ENCODE measurements around the gene LIAS. TPM values are rescaled to one million over a fixed set of nuclear protein-coding genes. Genes with fewer than 3 reads are reported as not detected.

LIAS gene
- polyA plus RNA-seq, 1 donor from 2014 or later: 24.6 TPM

- Histone ChIP-seq H3K4me2 (ENCODE audit: low read length) (no peak overlapping the region), H3K9ac (ENCODE audit: low read length) (no peak overlapping the region), H3K4me3 (ENCODE audit: low read length) (no peak overlapping the region), H3K79me2 (replicated peaks; ENCODE audit: insufficient read depth, low read length) (no peaks in the 10 kb centered on the region), H3F3A (ENCODE audit: insufficient read depth, low read length, poor library complexity, severe bottlenecking) (no peaks in the 10 kb centered on the region), H3K27ac (ENCODE audit: low read length) (no peak overlapping the region), H3K9me3 (ENCODE audit: low read length) (no peaks in the 10 kb centered on the region), H4K20me1 (ENCODE audit: insufficient read depth) (no peaks in the 10 kb centered on the region), H3K9me2 (ENCODE audit: insufficient read depth, low read length) (no peaks in the 10 kb centered on the region), H3K36me3 (ENCODE audit: insufficient read depth, low read length) (no peaks in the 10 kb centered on the region), H3K27me3 (ENCODE audit: insufficient read depth, low read depth, low read length) (no peaks in the 10 kb centered on the region), H2AFZ (ENCODE audit: low read depth, low read length) (no peak overlapping the region)
- TF ChIP-seq CTCF (IDR thresholded peaks at IDR 0.05; ENCODE audit: poor library complexity, severe bottlenecking) (no peak), SMC3 (conservative IDR thresholded peaks at IDR 0.05; ENCODE audit: poor library complexity) (no peak), MXI1 (conservative IDR thresholded peaks at IDR 0.05; ENCODE audit: poor library complexity, severe bottlenecking) (no peak), EP300 (conservative IDR thresholded peaks at IDR 0.05; ENCODE audit: poor library complexity, severe bottlenecking) (no peak)
These were observed 22.2 kb downstream of the LIAS start for GRCh38 chr4:39480902-39481695.

GRCh38 chr4:39484582-39485272 lies 25.9 kb downstream of the LIAS start:
- Histone ChIP-seq H3K9me3 (ENCODE audit: low read length) (no peaks in the 10 kb centered on the region), H3K4me3 (ENCODE audit: low read length) (no peak overlapping the region), H4K20me1 (ENCODE audit: insufficient read depth) (no peaks in the 10 kb centered on the region), H3K36me3 (ENCODE audit: insufficient read depth, low read length) (no peaks in the 10 kb centered on the region), H2AFZ (ENCODE audit: low read depth, low read length) (no peak overlapping the region), H3K4me2 (ENCODE audit: low read length) (no peak overlapping the region), H3K9ac (ENCODE audit: low read length) (no peak overlapping the region), H3K27ac (ENCODE audit: low read length) (no peak overlapping the region), H3K79me2 (replicated peaks; ENCODE audit: insufficient read depth, low read length) (no peaks in the 10 kb centered on the region), H3F3A (ENCODE audit: insufficient read depth, low read length, poor library complexity, severe bottlenecking) (no peaks in the 10 kb centered on the region), H3K27me3 (ENCODE audit: insufficient read depth, low read depth, low read length) (no peaks in the 10 kb centered on the region), H3K9me2 (ENCODE audit: insufficient read depth, low read length) (no peaks in the 10 kb centered on the region)
- no peak for TF ChIP-seq TAF1 (IDR thresholded peaks at IDR 0.05; ENCODE audit: low read depth)
- TF ChIP-seq RAD21 (conservative IDR thresholded peaks at IDR 0.05): no peak
- no peak for TF ChIP-seq REST (IDR thresholded peaks at IDR 0.05; ENCODE audit: borderline replicate concordance)
- no peak for TF ChIP-seq CTCF (IDR thresholded peaks at IDR 0.05; ENCODE audit: poor library complexity, severe bottlenecking)
- no peak for TF ChIP-seq POLR2AphosphoS5 (IDR thresholded peaks at IDR 0.05)
- TF ChIP-seq MXI1 (conservative IDR thresholded peaks at IDR 0.05; ENCODE audit: poor library complexity, severe bottlenecking): no peak
- no peak for TF ChIP-seq EP300 (conservative IDR thresholded peaks at IDR 0.05; ENCODE audit: poor library complexity, severe bottlenecking)
- no peak for TF ChIP-seq EZH2 (IDR thresholded peaks at IDR 0.05; ENCODE audit: borderline replicate concordance, insufficient read depth, low read length, poor library complexity, severe bottlenecking)
- no peak for TF ChIP-seq SMC3 (conservative IDR thresholded peaks at IDR 0.05; ENCODE audit: poor library complexity)
